ENCODE measurements around the gene NACC2.

- TF ChIP-seq HDAC2 (IDR thresholded peaks at IDR 0.05; ENCODE audit: borderline replicate concordance in 1 of 2, low read depth in 2 of 2, low read length in 2 of 2) (no peak), POLR2A (IDR thresholded peaks at IDR 0.05; ENCODE audit: control extremely low read depth in 1 of 2, low read depth in 2 of 2, low read length in 2 of 2) (no peak)
Observed at GRCh38 chr9:136046554-136046920, 48.6 kb downstream of the NACC2 start.
